ENCODE measurements around the gene PLEKHJ1.

PLEKHJ1 gene

DNA sequence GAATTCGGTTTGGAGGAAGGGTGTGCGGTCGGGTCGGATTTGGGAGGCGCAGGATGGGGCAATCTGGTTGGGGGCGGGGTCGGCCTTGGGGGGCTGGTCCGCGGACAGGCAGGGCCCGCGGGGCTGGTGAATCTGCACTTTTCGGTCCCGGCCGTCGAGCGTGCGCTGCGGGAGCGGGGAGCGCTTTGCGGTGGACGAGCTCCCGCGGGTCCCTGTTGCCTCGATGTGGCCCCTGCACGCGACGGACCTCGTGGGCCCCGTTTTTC, 34.0 kb upstream of the PLEKHJ1 start:
- DNase-seq = peak in 4 of 56 donors; percentile 14 to 39 (median 30)

DNA sequence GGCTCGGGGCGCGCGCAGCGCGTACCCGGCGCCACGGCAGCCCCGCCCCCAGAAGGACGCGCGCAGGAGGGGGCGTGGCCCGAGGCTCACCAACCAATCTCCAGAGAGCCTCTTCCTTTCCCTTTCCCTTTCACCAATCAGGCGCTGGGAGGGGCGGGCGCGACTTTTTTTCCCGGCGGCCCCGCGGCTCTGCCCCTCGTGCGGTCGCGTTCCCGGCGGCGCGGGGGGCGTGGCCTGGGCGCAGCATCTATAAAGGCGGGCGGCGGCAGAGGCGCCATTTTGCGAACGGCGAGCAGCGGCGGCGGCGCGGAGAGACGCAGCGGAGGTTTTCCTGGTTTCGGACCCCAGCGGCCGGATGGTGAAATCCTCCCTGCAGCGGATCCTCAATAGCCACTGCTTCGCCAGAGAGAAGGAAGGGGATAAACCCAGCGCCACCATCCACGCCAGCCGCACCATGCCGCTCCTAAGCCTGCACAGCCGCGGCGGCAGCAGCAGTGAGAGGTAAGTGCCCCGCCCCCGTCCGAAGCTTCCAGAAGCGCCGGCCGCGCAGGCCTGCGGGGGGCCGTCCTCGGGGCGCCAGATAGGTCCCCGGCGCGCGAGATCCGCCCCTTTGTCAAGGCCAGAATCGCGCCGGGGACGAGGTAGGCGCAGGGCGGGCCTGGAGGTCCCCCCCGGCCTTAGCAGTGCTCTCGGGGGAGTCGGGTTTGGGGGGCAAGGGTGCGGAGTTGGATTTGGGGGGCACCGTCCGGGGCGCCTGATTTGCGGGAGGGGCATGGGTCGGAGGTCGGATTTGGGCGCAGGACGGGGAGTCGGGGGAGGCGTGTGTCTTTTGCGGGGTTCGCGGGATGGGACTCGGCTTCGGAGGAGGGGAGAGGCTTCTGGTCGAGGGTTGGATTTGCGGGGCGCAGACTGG, 33.4 kb upstream of the PLEKHJ1 start:
- DNase-seq = peak; percentile 73 to 98 (median 95)

GRCh38 chr19:2268861-2269243, 32.7 kb upstream of the PLEKHJ1 start:
- no peak for DNase-seq

GRCh38 chr19:2268480-2268830, 32.3 kb upstream of the PLEKHJ1 start:
- no peak for DNase-seq

GRCh38 chr19:2266183-2266993, 30.3 kb upstream of the PLEKHJ1 start:
- peak in 51 of 56 donors; percentile 4 to 83 (median 52) for DNase-seq

DNA sequence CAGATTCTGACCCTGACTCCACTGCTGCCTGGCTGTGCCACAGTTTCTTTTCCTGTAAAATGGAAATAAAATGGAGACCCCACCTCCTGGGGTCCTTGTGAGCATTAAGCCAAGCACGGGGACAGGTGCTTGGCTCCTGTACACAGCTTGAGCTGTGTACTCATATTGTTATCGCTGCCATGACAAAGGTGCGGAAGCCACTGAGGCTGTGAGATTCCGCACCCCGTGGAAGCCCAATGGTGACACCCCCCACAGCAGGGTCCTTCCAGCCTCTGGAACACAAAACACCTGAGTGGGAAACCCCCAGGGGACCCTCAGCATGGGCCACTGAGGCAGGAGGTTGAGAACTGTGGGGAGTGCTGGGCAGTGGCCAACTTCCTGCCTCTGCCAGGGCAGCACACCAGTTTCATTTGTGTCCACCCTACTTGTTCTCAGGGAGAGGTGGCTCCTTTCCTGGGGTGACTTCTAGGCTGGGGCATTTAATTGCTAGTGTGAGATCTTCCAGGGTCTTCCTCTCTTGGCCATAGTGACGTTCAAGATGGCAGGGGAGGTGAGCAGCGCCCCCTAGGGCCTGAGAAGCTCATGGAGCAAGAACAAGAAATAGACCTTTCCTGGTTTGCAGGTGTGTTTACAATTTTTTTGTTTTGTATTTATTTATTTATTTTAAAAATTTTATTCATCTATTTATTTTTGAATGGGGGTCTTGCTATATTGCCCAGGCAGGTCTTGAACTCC, 25.5 kb upstream of the PLEKHJ1 start:
- peak in 2 of 56 donors; percentile 24 to 29 for DNase-seq

DNA sequence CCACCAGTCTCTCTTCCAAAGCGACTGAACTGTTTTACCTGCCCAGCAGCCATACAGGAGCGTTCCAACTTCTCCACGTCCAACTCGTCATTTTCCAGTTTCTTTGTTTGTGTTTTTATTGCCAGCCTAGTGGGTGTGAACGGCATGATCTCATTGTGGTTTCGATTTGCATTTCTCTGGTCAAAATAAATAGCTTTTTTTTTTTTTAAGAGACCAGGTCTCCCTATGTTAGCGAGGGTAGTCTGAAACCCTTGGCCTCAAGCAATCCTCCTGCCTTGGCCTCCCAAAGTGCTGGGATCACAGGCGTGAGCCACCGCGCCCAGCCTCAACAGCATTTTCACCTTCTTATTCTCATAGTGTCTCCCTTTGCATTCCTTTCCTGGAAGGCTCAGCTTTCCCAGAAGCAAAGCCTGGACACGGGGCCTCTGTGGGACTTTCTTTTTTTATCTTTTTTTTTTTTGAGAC, 24.2 kb upstream of the PLEKHJ1 start:
- no peak for DNase-seq

DNA sequence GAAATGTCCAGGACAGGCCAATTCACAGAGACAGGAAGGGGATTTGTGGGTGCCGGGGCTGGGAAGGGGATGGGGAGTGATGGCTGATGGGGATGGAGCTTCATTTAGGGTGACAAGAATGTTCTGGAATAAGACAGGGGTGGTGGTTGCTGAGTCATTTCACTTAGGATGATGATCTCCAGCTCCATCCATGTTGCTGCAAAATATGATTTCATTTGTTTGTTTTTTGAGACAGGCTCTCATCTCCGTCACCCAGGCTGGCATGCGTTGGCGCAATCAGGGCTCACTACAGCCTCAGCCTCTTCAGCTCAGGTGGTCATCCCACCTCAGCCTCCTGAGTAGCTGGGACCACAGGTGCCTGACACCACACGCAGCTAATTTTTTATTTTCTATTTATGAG, 23.2 kb upstream of the PLEKHJ1 start:
- DNase-seq = no peak

- no peak for DNase-seq
Observed at GRCh38 chr19:2255982-2256685, 20.0 kb upstream of the PLEKHJ1 start, which contains the start of gene JSRP1. TSS of gene JSRP1 (minus strand) at chr19:2256417. CDS start at chr19:2255314, 1,103 bp downstream.

GRCh38 chr19:2255112-2255845, 19.1 kb upstream of the PLEKHJ1 start:
- no peak for DNase-seq

GRCh38 chr19:2254064-2254872, 18.1 kb upstream of the PLEKHJ1 start:
- DNase-seq = no peak

GRCh38 chr19:2253106-2254063, 17.3 kb upstream of the PLEKHJ1 start:
- DNase-seq = no peak

DNA sequence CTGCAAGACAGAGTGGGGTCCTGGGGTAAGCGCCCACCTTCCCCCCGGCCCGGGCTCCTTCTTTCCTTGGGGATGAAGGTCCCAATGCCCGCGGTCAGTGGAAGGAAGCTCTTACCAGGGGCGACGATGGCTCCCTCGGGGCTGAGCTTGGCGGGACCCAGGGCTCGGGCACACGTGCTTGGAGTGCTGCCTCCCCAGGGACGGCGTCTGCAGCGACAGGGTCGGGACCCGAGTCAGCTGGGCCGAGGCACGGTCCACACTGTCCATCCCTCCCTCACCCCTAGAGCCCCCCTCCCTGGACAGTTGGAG, 16.6 kb upstream of the PLEKHJ1 start:
- no peak for DNase-seq

DNA sequence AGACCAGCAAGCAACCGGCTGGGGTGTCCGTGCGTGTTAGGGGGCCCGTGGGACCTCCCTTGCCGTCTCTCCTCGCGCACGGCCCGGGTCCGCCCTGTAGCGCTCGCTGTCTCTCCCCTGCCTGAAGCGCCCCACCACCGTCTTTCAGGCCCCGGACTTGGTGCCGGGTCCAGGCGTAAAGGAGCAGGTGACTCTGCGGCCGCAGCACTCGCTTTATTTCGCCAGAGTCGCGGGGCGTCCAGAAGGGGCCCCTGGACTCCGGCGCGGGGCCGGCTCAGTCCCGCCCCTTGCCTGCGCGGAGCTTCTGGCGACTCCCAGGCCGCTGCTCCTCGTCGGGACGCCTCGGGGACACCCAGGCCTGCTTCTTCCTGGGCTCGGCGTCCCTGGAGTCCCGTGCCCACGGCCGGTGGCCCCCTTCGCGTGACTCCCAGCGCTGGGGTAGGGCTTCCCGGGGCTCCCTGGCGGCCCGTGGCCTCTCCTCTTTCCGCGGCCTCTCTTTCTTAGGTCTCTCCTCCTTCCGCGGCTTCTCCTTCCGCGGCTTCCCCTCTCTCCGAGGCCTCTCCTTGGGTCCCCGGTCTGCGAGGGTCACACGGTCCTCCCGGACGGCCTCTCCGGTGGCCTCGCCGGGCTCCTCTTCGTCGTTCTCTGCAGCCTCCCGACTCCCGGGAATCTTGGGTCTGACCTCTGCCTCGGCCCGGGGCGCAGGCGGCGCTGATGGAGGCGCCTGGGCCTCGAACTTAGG, 16.1 kb upstream of the PLEKHJ1 start:
- DNase-seq = no peak

DNA sequence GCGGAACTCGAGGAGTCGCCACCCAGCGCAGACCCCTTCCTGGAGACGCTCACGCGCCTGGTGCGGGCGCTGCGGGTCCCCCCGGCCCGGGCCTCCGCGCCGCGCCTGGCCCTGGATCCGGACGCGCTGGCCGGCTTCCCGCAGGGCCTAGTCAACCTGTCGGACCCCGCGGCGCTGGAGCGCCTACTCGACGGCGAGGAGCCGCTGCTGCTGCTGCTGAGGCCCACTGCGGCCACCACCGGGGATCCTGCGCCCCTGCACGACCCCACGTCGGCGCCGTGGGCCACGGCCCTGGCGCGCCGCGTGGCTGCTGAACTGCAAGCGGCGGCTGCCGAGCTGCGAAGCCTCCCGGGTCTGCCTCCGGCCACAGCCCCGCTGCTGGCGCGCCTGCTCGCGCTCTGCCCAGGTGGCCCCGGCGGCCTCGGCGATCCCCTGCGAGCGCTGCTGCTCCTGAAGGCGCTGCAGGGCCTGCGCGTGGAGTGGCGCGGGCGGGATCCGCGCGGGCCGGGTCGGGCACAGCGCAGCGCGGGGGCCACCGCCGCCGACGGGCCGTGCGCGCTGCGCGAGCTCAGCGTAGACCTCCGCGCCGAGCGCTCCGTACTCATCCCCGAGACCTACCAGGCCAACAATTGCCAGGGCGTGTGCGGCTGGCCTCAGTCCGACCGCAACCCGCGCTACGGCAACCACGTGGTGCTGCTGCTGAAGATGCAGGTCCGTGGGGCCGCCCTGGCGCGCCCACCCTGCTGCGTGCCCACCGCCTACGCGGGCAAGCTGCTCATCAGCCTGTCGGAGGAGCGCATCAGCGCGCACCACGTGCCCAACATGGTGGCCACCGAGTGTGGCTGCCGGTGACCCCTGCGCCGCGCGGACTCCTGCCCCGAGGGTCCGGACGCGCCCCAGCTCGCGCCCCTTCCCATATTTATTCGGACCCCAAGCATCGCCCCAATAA, 15.3 kb upstream of the PLEKHJ1 start:
- no peak for DNase-seq

DNA sequence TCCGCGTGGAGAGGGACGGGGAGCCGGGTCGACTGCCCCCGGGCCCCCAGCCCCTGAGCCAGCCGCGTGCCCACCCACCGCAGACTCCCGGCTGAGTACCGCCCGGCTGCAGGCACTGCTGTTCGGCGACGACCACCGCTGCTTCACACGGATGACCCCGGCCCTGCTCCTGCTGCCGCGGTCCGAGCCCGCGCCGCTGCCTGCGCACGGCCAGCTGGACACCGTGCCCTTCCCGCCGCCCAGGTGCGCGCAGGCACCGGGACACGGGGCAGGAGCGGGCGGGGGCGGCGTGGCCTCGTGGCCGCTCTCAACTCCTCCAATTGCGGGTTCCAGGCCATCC, 14.6 kb upstream of the PLEKHJ1 start:
- no peak for DNase-seq

Measured in amygdala (tissue), 56 donors.